Esophagus muscularis mucosa (tissue), 3 donors: Measurements from ENCODE around the gene CAPN7.

Source experiments
- POLR2AphosphoS5 ChIP-seq, 2 donors: sonication (generic); formaldehyde crosslinking; IDR thresholded peaks; one replicate each; pipeline ENCODE4 v1.6.1; 2017; ENCODE audit warnings: antibody characterized with exemption in 2 of 2
- TF ChIP-seq, protein P1 (sequence below), 3 experiments: fragments of 200-600 bp in 2 of 3; fragments of 450-650 bp in 1 of 3; sonication (generic) in 2 of 3; IDR thresholded peaks; one replicate each; pipeline ENCODE4 v1.5.1; 2017 to 2019; ENCODE audit warnings: antibody characterized with exemption in 3 of 3, mild to moderate bottlenecking in 2 of 3, moderate library complexity in 1 of 3

DNA sequence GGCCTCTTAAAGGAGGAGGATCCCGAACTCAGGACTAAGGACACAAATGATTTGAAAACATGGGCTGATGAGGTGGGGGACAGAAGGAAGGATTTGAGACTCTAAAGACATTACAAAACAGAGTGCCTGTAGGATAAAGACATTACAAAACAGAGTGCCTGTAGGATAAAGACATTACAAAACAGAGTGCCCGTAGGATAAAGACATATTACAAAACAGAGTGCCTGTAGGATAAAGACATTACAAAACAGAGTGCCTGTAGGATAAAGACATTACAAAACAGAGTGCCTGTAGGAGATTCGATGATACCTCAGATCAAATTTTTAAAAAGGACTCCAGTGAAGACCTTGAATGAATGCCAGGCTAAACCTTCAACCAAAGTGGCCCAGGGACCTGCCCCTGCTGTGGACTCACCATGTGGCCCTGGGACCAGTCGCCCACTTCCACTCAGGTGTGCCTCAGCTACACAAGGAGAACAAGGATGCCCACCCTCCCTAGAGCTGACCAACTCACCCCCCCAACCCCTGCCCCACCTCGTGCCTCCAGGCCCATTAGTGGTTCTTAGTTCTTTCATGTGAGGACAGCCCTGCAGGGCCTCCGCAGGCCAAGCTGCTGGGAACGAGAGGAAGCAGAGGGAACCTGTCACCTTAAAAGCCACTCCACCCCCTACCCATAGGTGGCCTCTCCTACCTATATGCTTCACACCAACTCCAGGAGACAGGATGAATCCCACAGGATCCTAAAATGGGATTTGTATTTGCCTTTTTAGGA is 66.6 kb downstream of the CAPN7 start:
- TF ChIP-seq, protein P1, sequence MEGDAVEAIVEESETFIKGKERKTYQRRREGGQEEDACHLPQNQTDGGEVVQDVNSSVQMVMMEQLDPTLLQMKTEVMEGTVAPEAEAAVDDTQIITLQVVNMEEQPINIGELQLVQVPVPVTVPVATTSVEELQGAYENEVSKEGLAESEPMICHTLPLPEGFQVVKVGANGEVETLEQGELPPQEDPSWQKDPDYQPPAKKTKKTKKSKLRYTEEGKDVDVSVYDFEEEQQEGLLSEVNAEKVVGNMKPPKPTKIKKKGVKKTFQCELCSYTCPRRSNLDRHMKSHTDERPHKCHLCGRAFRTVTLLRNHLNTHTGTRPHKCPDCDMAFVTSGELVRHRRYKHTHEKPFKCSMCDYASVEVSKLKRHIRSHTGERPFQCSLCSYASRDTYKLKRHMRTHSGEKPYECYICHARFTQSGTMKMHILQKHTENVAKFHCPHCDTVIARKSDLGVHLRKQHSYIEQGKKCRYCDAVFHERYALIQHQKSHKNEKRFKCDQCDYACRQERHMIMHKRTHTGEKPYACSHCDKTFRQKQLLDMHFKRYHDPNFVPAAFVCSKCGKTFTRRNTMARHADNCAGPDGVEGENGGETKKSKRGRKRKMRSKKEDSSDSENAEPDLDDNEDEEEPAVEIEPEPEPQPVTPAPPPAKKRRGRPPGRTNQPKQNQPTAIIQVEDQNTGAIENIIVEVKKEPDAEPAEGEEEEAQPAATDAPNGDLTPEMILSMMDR (IDR thresholded peaks at IDR 0.05), result no peak
- no peak for TF ChIP-seq POLR2AphosphoS5 (IDR thresholded peaks at IDR 0.05)
